GM12878 (cell line): ENCODE measurements around the gene KLHL5. TPM values are rescaled to one million over a fixed set of nuclear protein-coding genes. Genes with fewer than 3 reads are reported as not detected.

ENCODE experiments used
- BCL11A ChIP-seq: IDR thresholded peaks from 2 replicates; pipeline ENCODE4 v1.6.1; 2011; ENCODE audit warnings: low read depth, low read length
- BCL3 ChIP-seq: IDR thresholded peaks from 2 replicates; pipeline ENCODE4 v1.6.1; 2011; ENCODE audit warnings: borderline replicate concordance, low read depth, mild to moderate bottlenecking, moderate library complexity, low read length; ENCODE audit not compliant: insufficient read depth, poor library complexity, severe bottlenecking
- CBFB ChIP-seq: IDR thresholded peaks from 2 replicates; pipeline ENCODE4 v1.6.1; 2016; ENCODE audit warnings: antibody characterized with exemption, low read depth
- CHD2 ChIP-seq: IDR thresholded peaks from 2 replicates; pipeline ENCODE4 v1.6.1; 2011; ENCODE audit warnings: low read depth, low read length, improper control_type of control experiment, borderline replicate concordance
- CTCF ChIP-seq, 3 experiments: IDR thresholded peaks in 2 of 3; conservative IDR thresholded peaks in 1 of 3; 2 replicates each; pipeline ENCODE4 v1.5.1; 2011; ENCODE audit warnings: low read depth in 3 of 3, low read length in 3 of 3, mild to moderate bottlenecking in 3 of 3, control low read depth in 2 of 3, moderate library complexity in 2 of 3, inconsistent platforms in 1 of 3, mixed read lengths in 1 of 3; ENCODE audit not compliant: control insufficient read depth in 2 of 3, insufficient read depth in 1 of 3; ENCODE audit errors: extremely low read depth in 1 of 3
- EZH2 ChIP-seq: IDR thresholded peaks from 2 replicates; pipeline ENCODE4 v1.6.1; 2012; ENCODE audit warnings: low read depth, mild to moderate bottlenecking, control low read depth, inconsistent platforms, low read length, borderline replicate concordance; ENCODE audit not compliant: control insufficient read depth
- HDAC2 ChIP-seq: fragments of 200-600 bp; sonication (generic); IDR thresholded peaks from 2 replicates; pipeline ENCODE4 v1.6.1; 2017
- HDGF ChIP-seq: fragments of 450-650 bp; IDR thresholded peaks from 2 replicates; pipeline ENCODE4 v1.6.1; 2016; ENCODE audit warnings: antibody characterized with exemption
- IKZF2 ChIP-seq, 2 experiments: fragments of 450-650 bp; IDR thresholded peaks; 2 replicates each; pipeline ENCODE4 v1.6.1; 2017; ENCODE audit warnings: mild to moderate bottlenecking in 2 of 2, moderate library complexity in 2 of 2
- KLF5 ChIP-seq: fragments of 450-650 bp; IDR thresholded peaks from 2 replicates; pipeline ENCODE4 v1.6.1; 2014; ENCODE audit warnings: mild to moderate bottlenecking; ENCODE audit not compliant: partially characterized antibody
- MAX ChIP-seq: IDR thresholded peaks from 2 replicates; pipeline ENCODE4 v1.6.1; 2012; ENCODE audit warnings: low read depth, low read length, improper control_type of control experiment
- PAX8 ChIP-seq: fragments of 450-650 bp; IDR thresholded peaks from 2 replicates; pipeline ENCODE4 v1.6.1; 2017; ENCODE audit warnings: mild to moderate bottlenecking, moderate library complexity
- PKNOX1 ChIP-seq: fragments of 450-650 bp; IDR thresholded peaks from 2 replicates; pipeline ENCODE4 v1.6.1; 2016; ENCODE audit warnings: mild to moderate bottlenecking
- PML ChIP-seq: IDR thresholded peaks from 2 replicates; pipeline ENCODE4 v1.6.1; 2012; ENCODE audit warnings: low read length, inconsistent platforms
- POLR2A ChIP-seq: IDR thresholded peaks from 2 replicates; pipeline ENCODE4 v1.6.1; 2011; ENCODE audit warnings: low read depth, mild to moderate bottlenecking, low read length
- POLR2AphosphoS2 ChIP-seq: IDR thresholded peaks from 2 replicates; pipeline ENCODE4 v1.6.1; 2011; ENCODE audit warnings: low read depth, mild to moderate bottlenecking, low read length, improper control_type of control experiment, moderate library complexity
- PRDM15 ChIP-seq: fragments of 450-650 bp; formaldehyde crosslinking; IDR thresholded peaks from 2 replicates; pipeline ENCODE4 v1.4.0; 2020; ENCODE audit warnings: mild to moderate bottlenecking, moderate library complexity
- RAD51 ChIP-seq: fragments of 450-650 bp; IDR thresholded peaks from 2 replicates; pipeline ENCODE4 v1.6.1; 2016; ENCODE audit warnings: moderate library complexity, mild to moderate bottlenecking, inconsistent platforms
- RBBP5 ChIP-seq: fragments of 200-600 bp; sonication (generic); conservative IDR thresholded peaks from 2 replicates; pipeline ENCODE4 v1.6.1; 2016
- RCOR1 ChIP-seq: conservative IDR thresholded peaks from 2 replicates; pipeline ENCODE4 v1.6.1; 2012; ENCODE audit warnings: low read depth, low read length, improper control_type of control experiment
- SMAD1 ChIP-seq: fragments of 450-650 bp; IDR thresholded peaks from 2 replicates; pipeline ENCODE4 v1.6.1; 2018; ENCODE audit warnings: mild to moderate bottlenecking, low read depth; ENCODE audit not compliant: partially characterized antibody
- TBL1XR1 ChIP-seq: IDR thresholded peaks from 2 replicates; pipeline ENCODE4 v1.6.1; 2012; ENCODE audit warnings: low read depth, low read length, improper control_type of control experiment
- YY1 ChIP-seq: IDR thresholded peaks from 2 replicates; pipeline ENCODE4 v1.6.1; 2011; ENCODE audit warnings: low read depth, mild to moderate bottlenecking, low read length
- ZBED1 ChIP-seq: IDR thresholded peaks from 2 replicates; pipeline ENCODE4 v1.6.1; 2016; ENCODE audit warnings: borderline replicate concordance
- ZNF217 ChIP-seq: fragments of 450-650 bp; IDR thresholded peaks from 2 replicates; pipeline ENCODE4 v1.6.1; 2017; ENCODE audit warnings: antibody characterized with exemption, mild to moderate bottlenecking
- ZSCAN29 ChIP-seq: fragments of 450-650 bp; IDR thresholded peaks from 2 replicates; pipeline ENCODE4 v1.6.1; 2017; ENCODE audit warnings: mild to moderate bottlenecking, moderate library complexity
- polyA plus RNA-seq, 11 experiments: library from polyadenylated mRNA; depleted of rRNA in 4 of 11; unstranded in 6 of 11; stranded (reverse) in 5 of 11; fragments of >200 nt; fragmentation: Nextera tagmentation in 4 of 11; fragmentation: Illumina TruSeq in 1 of 11; extraction: Ambion mirVana in 4 of 11; extraction: Trizol in 1 of 11; gene quantifications; 1 replicate in 1 of 11; 2 replicates in 10 of 11; pipeline versions ENCODE4 v1.2.1 to v1.2.3, GENCODE V29; 2011 to 2016; ENCODE audit warnings: inconsistent platforms in 2 of 11, missing spikeins in 2 of 11, low read depth in 1 of 11
- total RNA-seq, 4 experiments: library from RNA; depleted of rRNA in 3 of 4; stranded (reverse); fragments of >200 nt in 3 of 4; fragmentation: Illumina TruSeq in 1 of 4; extraction: Trizol in 1 of 4; gene quantifications; 2 replicates each; pipeline versions ENCODE4 v1.2.1 to v1.2.3, GENCODE V29; 2013 to 2021

KLHL5 gene
- total and polyA plus RNA-seq, 10 of the 15 experiments (the other 5 are each of a cell fraction or from before 2014, with no cell fraction given) = 4.7 to 27.3 (median 12.6) TPM

- TF ChIP-seq IKZF2 (IDR thresholded peaks at IDR 0.05) = no peak
- no peak for TF ChIP-seq POLR2A
- no peak for TF ChIP-seq PML
- no peak for TF ChIP-seq TBL1XR1
- TF ChIP-seq POLR2AphosphoS2 = no peak
- TF ChIP-seq MAX = no peak
- no peak for TF ChIP-seq CHD2
- no peak for TF ChIP-seq YY1
- no peak for TF ChIP-seq HDGF
- no peak for TF ChIP-seq RBBP5
- TF ChIP-seq ZSCAN29 = no peak
- no peak for TF ChIP-seq SMAD1
- no peak for TF ChIP-seq BCL3
- TF ChIP-seq KLF5 = no peak
- 0 out of 2 replicates have a peak, but pooled peaks have one; percentile 47 for TF ChIP-seq ZBED1
- no peak for TF ChIP-seq CBFB
- TF ChIP-seq BCL11A = no peak
- TF ChIP-seq PAX8 = no peak
- no peak for TF ChIP-seq CTCF (IDR thresholded peaks at IDR 0.05 in 2 of 3, conservative IDR thresholded peaks at IDR 0.05 in 1 of 3; ENCODE audit: control insufficient read depth in 2 of 3, extremely low read depth in 1 of 3, insufficient read depth in 1 of 3, low read depth in 3 of 3, low read length in 3 of 3)
- TF ChIP-seq EZH2 = no peak
- TF ChIP-seq RAD51 = peak; percentile 60
- TF ChIP-seq HDAC2 = no peak
- no peak for TF ChIP-seq PRDM15 (CRISPR knock-in tag)
- no peak for TF ChIP-seq ZNF217
- TF ChIP-seq PKNOX1 = peak; percentile 59
- TF ChIP-seq RCOR1 = no peak
These were observed 18.1 kb upstream of the KLHL5 start (continued) for GRCh38 chr4:39043861-39044363.
